HG02840 (cell line): ENCODE measurements around the gene TNFRSF8.

ENCODE experiments used
- ATAC-seq: cut with Tn5 transposase; IDR thresholded peaks from one replicate; pipeline ENCODE4 v1.9.1; 2021; ENCODE audit warnings: mild to moderate bottlenecking, moderate library complexity, moderate number of reproducible peaks; ENCODE audit not compliant: unreplicated experiment, low FRiP score

The TNFRSF8 gene

DNA sequence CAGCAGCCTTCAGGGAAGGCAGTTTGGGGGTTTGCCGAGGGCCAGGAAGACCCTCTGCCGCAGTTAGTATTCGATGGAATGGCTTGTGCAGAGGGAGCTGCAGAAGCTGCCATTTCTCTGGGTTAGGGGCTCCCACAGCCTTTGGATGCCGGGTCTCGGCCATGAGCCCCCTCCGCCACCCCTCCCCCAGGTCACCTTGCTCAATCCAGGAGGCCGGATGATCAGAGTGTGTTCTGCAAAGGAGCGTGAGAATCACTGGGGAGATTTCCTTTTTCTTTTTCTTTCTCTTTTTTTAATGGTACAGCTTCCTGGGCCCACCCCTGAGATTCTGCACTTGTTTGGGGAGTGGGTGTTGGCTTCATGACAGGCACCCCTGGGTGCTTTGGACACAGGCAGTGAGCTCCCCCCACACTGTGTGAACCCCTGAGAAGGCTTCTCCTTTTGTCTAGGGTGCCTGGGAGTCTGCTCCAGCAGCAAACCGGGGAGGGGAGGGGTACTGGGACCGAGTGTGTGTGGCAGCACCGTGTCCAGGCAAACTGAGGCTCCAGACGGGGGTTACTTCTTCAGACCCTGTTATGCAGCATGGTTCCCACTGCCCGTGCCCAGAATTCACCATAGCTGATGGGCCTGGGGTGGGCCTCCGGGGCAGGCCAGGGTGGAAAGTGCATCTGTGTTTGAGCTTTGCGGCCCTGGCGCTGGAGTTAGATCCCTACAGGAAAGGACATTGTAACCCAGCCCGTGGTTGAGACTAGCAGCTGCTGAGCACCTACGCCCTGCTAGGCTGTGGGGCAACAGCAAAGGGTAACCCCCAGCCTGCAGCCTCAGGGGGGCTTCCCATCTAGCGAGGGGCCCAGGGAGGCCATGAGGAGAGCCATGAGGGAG is 122.2 kb downstream of the TNFRSF8 start:
- ATAC-seq, result no peak

GRCh38 chr1:12185918-12186678 is 123.0 kb downstream of the TNFRSF8 start:
- no peak for ATAC-seq

GRCh38 chr1:12186679-12186985 is 123.5 kb downstream of the TNFRSF8 start:
- no peak for ATAC-seq

DNA sequence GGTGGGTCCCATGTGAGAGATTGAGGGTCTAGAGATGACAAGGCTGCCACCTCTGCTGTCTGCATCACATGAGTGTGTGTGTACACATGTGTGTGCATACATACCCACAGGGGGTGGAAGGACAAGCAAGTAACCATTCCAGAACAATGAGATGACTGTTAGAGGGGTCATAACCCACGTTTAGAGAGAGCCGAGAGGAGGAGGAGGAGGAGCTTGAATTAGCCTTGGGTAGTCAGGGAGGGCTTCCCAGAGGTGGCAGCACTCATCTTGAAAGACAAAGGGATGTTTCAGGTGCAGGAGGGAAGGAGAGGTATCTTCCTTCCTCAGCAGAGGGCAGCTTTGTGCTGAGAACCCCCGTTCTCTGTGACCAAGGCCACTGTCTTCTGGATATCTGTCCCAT is 125.0 kb downstream of the TNFRSF8 start:
- no peak for ATAC-seq

- no peak for ATAC-seq
Observed at GRCh38 chr1:12188657-12189327, 125.7 kb downstream of the TNFRSF8 start.

GRCh38 chr1:12189328-12189682 is 126.2 kb downstream of the TNFRSF8 start:
- ATAC-seq, result no peak

GRCh38 chr1:12191242-12192032 is 128.3 kb downstream of the TNFRSF8 start:
- no peak for ATAC-seq
